K562 (cell line): ENCODE data around the gene FAF2. TPM values are rescaled to one million over a fixed set of nuclear protein-coding genes. Genes with fewer than 3 reads are reported as not detected.
A peak's percentile ranks its signal among the peaks of the same experiment; 100 is the strongest.

Experiments used
- CCAR2 ChIP-seq: fragments of 200-400 bp; formaldehyde crosslinking; IDR thresholded peaks from 2 replicates; pipeline ENCODE4 v1.6.1; 2017; ENCODE audit warnings: mild to moderate bottlenecking, low read depth, low read length
- KLF10 ChIP-seq: fragments of 250-450 bp; sonication (Bioruptor Pico); IDR thresholded peaks from 2 replicates; pipeline ENCODE4 v1.6.1; 2021; ENCODE audit warnings: matching md5 sums
- MEF2A ChIP-seq: IDR thresholded peaks from 2 replicates; pipeline ENCODE4 v1.6.1; 2011; ENCODE audit warnings: low read depth, mild to moderate bottlenecking, low read length, moderate library complexity; ENCODE audit not compliant: control insufficient read depth
- MNT ChIP-seq, 2 experiments: fragments of 450-650 bp; conservative IDR thresholded peaks; 2 replicates each; pipeline ENCODE4 v1.6.1; 2017; ENCODE audit warnings: mild to moderate bottlenecking in 2 of 2, moderate library complexity in 2 of 2
- MXI1 ChIP-seq: IDR thresholded peaks from 2 replicates; pipeline ENCODE4 v1.6.1; 2011; ENCODE audit warnings: low read depth, mild to moderate bottlenecking, improper control_type of control experiment, low read length
- NCOA2 ChIP-seq, 2 experiments: fragments of 450-650 bp; IDR thresholded peaks; 2 replicates each; pipeline ENCODE4 v1.6.1; 2018; ENCODE audit warnings: mild to moderate bottlenecking in 2 of 2, moderate library complexity in 1 of 2; ENCODE audit not compliant: partially characterized antibody in 2 of 2
- NCOA4 ChIP-seq: fragments of 450-650 bp; IDR thresholded peaks from 2 replicates; pipeline ENCODE4 v1.6.1; 2018; ENCODE audit warnings: mild to moderate bottlenecking; ENCODE audit not compliant: partially characterized antibody
- PML ChIP-seq: IDR thresholded peaks from 2 replicates; pipeline ENCODE4 v1.6.1; 2012; ENCODE audit warnings: low read length, inconsistent platforms
- POLR2G ChIP-seq: fragments of 200-400 bp; formaldehyde crosslinking; IDR thresholded peaks from 2 replicates; pipeline ENCODE4 v1.6.1; 2017; ENCODE audit warnings: low read depth, mild to moderate bottlenecking, antibody characterized with exemption, low read length, moderate library complexity
- POLR2H ChIP-seq: IDR thresholded peaks from 2 replicates; pipeline ENCODE4 v1.6.1; 2016; ENCODE audit warnings: missing genetic modification characterization, low read depth, mild to moderate bottlenecking, control low read depth, missing compliant biosample characterization, moderate library complexity
- SFPQ ChIP-seq: fragments of 200-400 bp; formaldehyde crosslinking; IDR thresholded peaks from 2 replicates; pipeline ENCODE4 v1.6.1; 2017; ENCODE audit warnings: mild to moderate bottlenecking, low read depth, low read length, moderate library complexity
- SMARCB1 ChIP-seq: IDR thresholded peaks from 2 replicates; pipeline ENCODE4 v1.6.1; 2011; ENCODE audit warnings: improper control_type of control experiment, low read depth; ENCODE audit not compliant: insufficient read length
- STAT6 ChIP-seq: sonication (generic); formaldehyde crosslinking; IDR thresholded peaks from 2 replicates; pipeline ENCODE4 v1.8.1; 2023; ENCODE audit warnings: mild to moderate bottlenecking, missing genetic modification reagents
- TGIF2 ChIP-seq: sonication (generic); formaldehyde crosslinking; IDR thresholded peaks from 2 replicates; pipeline ENCODE4 v1.8.1; 2022; ENCODE audit warnings: mild to moderate bottlenecking, missing genetic modification reagents, moderate library complexity
- THRAP3 ChIP-seq: fragments of 450-650 bp; IDR thresholded peaks from 2 replicates; pipeline ENCODE4 v1.6.1; 2016; ENCODE audit warnings: mild to moderate bottlenecking, inconsistent platforms, borderline replicate concordance
- TRIM24 ChIP-seq, 2 experiments: fragments of 450-650 bp; IDR thresholded peaks; 2 replicates each; pipeline ENCODE4 v1.6.1; 2016
- ZFP1 ChIP-seq: fragments of 450-650 bp; formaldehyde crosslinking; IDR thresholded peaks from 2 replicates; pipeline ENCODE4 v1.4.0; 2020; ENCODE audit warnings: mild to moderate bottlenecking, mixed read lengths
- ZNF197 ChIP-seq: fragments of 200-800 bp; sonication (Bioruptor generic); IDR thresholded peaks from 2 replicates; pipeline ENCODE4 v1.6.1; 2016; ENCODE audit warnings: low read depth, missing genetic modification characterization, missing compliant biosample characterization
- ZNF282 ChIP-seq: sonication (generic); formaldehyde crosslinking; IDR thresholded peaks from 2 replicates; pipeline ENCODE4 v1.8.1; 2023; ENCODE audit warnings: missing genetic modification reagents
- polyA plus RNA-seq, 8 experiments: library from polyadenylated mRNA; depleted of rRNA in 4 of 8; stranded (reverse) in 5 of 8; unstranded in 3 of 8; fragments of >200 nt; fragmentation: Nextera tagmentation in 2 of 8; fragmentation: Illumina TruSeq in 1 of 8; extraction: Ambion mirVana in 2 of 8; extraction: Trizol in 1 of 8; gene quantifications; 2 replicates each; pipeline versions ENCODE4 v1.2.1 to v1.2.3, GENCODE V29; 2011 to 2014; ENCODE audit warnings: inconsistent platforms in 1 of 8, missing spikeins in 1 of 8
- total RNA-seq, 7 experiments: library from RNA; depleted of rRNA in 6 of 7; stranded (reverse); fragments of >200 nt in 6 of 7; fragmentation: Illumina TruSeq in 2 of 7; extraction: Trizol in 2 of 7; gene quantifications; 2 replicates each; pipeline versions ENCODE4 v1.2.1 to v1.2.3, GENCODE V29; 2011 to 2021; ENCODE audit warnings: low replicate concordance in 1 of 7
- TF ChIP-seq, protein P1 (sequence below): fragments of 250-450 bp; sonication (Bioruptor Pico); IDR thresholded peaks from 2 replicates; pipeline ENCODE4 v1.8.0; 2022; ENCODE audit warnings: inconsistent platforms

The FAF2 gene
- total and polyA plus RNA-seq, 9 of the 15 experiments (the other 6 are each of a cell fraction or from before 2014, with no cell fraction given): 25.0 to 44.6 (median 36.1) TPM

GRCh38 chr5:176543428-176544182 lies 95.4 kb downstream of the FAF2 start (continued):
- TF ChIP-seq CCAR2 (no peak), STAT6 (CRISPR knock-in tag) (no peak), SFPQ (no peak), NCOA4 (no peak), KLF10 (no peak), MXI1 (no peak), THRAP3 (no peak), PML (peak; percentile 19; the same call in 1 of the 2 replicates), SMARCB1 (no peak), POLR2H (tag) (0 out of 2 replicates have a peak, but pooled peaks have one; percentile 23), MNT (conservative IDR thresholded peaks at IDR 0.05) (peak in 1 of 2 experiments; percentile 3; a peak in 2 of 4 replicates), ZNF282 (CRISPR knock-in tag) (no peak), POLR2G (peak; percentile 78), TGIF2 (CRISPR knock-in tag) (no peak), TRIM24 (IDR thresholded peaks at IDR 0.05) (no peak), MEF2A (no peak), ZFP1 (CRISPR knock-in tag) (no peak), ZNF197 (no peak), NCOA2 (IDR thresholded peaks at IDR 0.05; ENCODE audit: partially characterized antibody in 2 of 2) (no peak)
- TF ChIP-seq, protein P1, sequence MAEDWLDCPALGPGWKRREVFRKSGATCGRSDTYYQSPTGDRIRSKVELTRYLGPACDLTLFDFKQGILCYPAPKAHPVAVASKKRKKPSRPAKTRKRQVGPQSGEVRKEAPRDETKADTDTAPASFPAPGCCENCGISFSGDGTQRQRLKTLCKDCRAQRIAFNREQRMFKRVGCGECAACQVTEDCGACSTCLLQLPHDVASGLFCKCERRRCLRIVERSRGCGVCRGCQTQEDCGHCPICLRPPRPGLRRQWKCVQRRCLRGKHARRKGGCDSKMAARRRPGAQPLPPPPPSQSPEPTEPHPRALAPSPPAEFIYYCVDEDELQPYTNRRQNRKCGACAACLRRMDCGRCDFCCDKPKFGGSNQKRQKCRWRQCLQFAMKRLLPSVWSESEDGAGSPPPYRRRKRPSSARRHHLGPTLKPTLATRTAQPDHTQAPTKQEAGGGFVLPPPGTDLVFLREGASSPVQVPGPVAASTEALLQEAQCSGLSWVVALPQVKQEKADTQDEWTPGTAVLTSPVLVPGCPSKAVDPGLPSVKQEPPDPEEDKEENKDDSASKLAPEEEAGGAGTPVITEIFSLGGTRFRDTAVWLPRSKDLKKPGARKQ (CRISPR knock-in tag): no peak
